A549 treated with CpdA at 1 μM for 4 hours (cell line): Measurements from ENCODE around the gene LY6G5C. TPM values are rescaled to one million over a fixed set of nuclear protein-coding genes. Genes with fewer than 3 reads are reported as not detected.

Source experiments
- total RNA-seq: library from RNA; stranded (reverse); fragments of 200-300 nt; extraction: Qiagen RNA extraction; gene quantifications from 5 replicates; pipeline ENCODE4 v1.2.3, GENCODE V29; 2022; ENCODE audit warnings: low read depth

LY6G5C gene, protein sequence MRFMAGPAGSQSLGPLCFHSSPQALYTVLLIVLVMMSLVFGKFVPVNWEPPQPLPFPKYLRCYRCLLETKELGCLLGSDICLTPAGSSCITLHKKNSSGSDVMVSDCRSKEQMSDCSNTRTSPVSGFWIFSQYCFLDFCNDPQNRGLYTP
- 0.51 to 2.4 TPM (median 1.4 TPM) in 5 replicates for total RNA-seq

GRCh38 chr6:31680226-31681134, at the start of gene LY6G5C:
TSS of gene LY6G5C (minus strand) at chr6:31681067. CDS start at chr6:31680373, 694 bp downstream.

GRCh38 chr6:31728767-31729514, 48.1 kb upstream of the LY6G5C start, which contains the start of gene DDAH2:
TSS of gene DDAH2 (minus strand) at chr6:31729299. CDS start at chr6:31729161, 138 bp downstream.

DNA sequence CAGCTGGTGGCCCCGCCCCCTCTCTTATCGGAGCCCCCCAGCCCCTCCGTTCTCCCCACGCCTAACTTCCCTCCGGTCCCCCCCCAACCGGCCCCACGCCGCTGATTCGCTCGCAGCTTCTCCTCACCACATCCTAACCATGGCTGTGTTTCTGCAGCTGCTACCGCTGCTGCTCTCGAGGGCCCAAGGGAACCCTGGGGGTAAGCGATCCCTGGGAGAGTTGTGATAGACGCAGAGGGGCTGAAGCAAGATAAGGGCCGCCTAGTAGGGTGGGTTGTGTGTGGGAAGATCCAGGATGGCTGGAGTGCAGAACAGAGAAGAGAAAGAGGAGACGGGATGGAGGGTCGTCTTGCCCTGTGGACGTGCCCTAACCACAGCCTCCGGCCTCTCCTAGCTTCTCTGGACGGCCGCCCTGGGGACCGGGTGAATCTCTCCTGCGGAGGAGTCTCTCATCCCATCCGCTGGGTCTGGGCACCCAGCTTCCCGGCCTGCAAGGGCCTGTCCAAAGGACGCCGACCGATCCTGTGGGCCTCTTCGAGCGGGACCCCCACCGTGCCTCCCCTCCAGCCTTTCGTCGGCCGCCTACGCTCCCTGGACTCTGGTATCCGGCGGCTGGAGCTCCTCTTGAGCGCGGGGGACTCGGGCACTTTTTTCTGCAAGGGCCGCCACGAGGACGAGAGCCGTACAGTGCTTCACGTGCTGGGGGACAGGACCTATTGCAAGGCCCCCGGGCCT, 42.5 kb upstream of the LY6G5C start, which contains the start of gene MPIG6B:
Gene MPIG6B, plus strand, starts transcription at position 129 of the 735 bp plus-strand sequence. Its CDS starts 11 bp downstream, at position 140.

GRCh38 chr6:31721351-31722020, 40.6 kb upstream of the LY6G5C start, which contains the start of gene LY6G6C:
TSS of gene LY6G6C (minus strand) at chr6:31721746. CDS start at chr6:31721679, 67 bp downstream.

GRCh38 chr6:31715022-31715958, 34.4 kb upstream of the LY6G5C start, which contains the start of gene LY6G6D:
TSS of gene LY6G6D (plus strand) at chr6:31715348. CDS start at chr6:31715356, 8 bp downstream.

GRCh38 chr6:31706599-31706998, 25.7 kb upstream of the LY6G5C start, which contains the start of gene LY6G6F:
TSS of gene LY6G6F (plus strand) at chr6:31706866. CDS start at chr6:31706907, 41 bp downstream.

GRCh38 chr6:31702819-31703716, 22.2 kb upstream of the LY6G5C start, which contains the start of gene ABHD16A:
TSS of gene ABHD16A (minus strand) at chr6:31703324. CDS start at chr6:31703281, 43 bp downstream.

DNA sequence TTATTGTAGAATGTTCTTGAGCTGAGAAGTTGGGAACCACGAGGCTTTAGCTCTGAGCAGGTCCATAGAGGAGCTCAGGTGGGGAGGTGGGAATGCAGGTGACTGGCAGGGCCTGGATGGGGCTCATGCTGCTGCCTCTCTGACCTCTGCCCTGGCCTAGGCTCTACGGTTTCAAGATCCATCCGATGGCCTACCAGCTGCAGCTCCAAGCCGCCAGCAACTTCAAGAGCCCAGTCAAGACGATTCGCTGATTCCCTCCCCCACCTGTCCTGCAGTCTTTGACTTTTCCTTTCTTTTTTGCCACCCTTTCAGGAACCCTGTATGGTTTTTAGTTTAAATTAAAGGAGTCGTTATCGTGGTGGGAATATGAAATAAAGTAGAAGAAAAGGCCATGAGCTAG, 11.2 kb downstream of the LY6G5C start, which contains the start of gene LY6G5B:
Gene LY6G5B, plus strand, starts transcription at position 301 of the 400 bp plus-strand sequence. CDS start 975 bp downstream, outside the sequence.

GRCh38 chr6:31665501-31666336, 15.1 kb downstream of the LY6G5C start, which contains the start of gene CSNK2B:
TSS of gene CSNK2B (plus strand) at chr6:31666080. CDS start at chr6:31666832, 752 bp downstream.

DNA sequence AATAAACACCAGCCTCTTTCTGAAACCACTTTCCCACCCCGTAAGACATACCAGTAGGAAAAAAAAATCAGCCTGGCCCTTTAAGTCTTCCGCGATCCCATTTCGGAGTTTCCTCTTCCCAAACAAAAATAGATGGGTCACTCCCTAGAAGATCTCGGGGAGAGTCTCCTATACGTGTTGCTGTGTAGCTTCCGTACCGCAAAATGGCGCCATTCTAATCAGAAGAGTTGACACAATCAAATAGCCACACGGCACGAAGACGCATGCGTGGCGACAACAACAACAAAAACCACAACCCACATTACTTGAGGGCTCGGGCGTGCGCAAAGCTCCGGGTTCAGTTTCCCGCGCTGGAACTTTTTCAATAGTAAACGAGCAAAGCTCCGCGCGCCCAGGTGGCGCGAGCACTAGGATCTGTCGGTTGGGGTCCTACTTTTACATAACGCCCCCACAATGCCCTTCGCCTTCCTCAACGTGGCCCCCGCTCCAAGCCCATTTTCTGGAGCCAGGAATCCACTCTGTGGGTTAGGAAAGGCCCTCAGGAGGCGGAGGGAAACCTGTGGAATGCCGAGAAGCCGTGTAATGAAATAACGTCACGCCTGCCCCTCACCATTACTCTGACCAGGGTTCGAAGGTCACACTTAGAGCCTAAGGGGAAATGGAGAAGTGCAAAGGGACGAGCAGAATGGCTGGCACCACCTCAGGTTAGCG, 15.9 kb downstream of the LY6G5C start, which contains the start of gene GPANK1:
Gene GPANK1, minus strand, starts transcription at position 208 of the 711 bp plus-strand sequence. CDS start 519 bp downstream, outside the sequence.

GRCh38 chr6:31660381-31661261, 20.2 kb downstream of the LY6G5C start, which contains the start of gene C6orf47:
TSS of gene C6orf47 (minus strand) at chr6:31660778. CDS start at chr6:31659947, 831 bp downstream.

DNA sequence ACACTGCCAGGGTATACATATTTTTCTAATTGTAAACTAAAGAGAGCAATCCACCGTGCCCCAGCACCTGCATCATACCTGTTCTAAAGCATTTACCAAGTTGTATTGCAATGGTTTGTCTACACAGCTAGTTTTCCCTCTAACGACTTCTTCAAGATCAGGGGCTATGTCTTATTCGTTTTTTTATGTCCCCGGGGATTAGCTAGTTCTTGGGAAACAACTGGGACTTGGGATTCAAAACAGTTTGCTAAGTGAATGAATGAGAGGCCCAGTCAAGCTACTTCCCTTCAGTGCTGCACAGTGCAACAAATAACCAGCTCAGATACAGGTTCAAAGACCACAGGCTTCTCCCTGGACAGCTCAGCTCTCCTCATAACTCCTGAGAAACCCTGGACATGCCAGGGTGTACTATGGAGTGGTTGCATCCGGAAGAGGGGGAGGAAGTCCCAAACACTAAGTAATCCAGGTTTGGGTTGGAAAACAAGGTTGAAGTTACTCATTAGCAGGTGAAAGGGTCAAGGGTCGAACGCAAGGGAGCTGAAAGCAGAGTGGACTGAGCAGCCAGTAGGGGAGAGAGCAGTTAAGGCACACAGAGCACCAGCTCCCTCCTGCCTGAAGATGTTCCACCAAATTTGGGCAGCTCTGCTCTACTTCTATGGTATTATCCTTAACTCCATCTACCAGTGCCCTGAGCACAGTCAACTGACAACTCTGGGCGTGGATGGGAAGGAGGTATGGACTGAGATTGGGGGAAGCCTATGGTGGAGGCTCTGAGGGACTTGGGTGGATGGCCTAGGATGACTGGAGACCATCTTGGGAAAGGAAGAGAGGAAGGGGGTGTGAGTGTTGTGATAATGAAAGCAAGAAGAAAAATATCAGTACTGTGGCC, 25.3 kb downstream of the LY6G5C start, which contains the start of gene APOM:
Gene APOM, plus strand, starts transcription at position 546 of the 889 bp plus-strand sequence. Its CDS starts 73 bp downstream, at position 619.

